COLO668 (cell line): ENCODE data around the gene RPS21.
A peak's percentile ranks its signal among the peaks of the same experiment; 100 is the strongest.
"Not testable (repeated sequence)": the region's sequence is repeated elsewhere in the genome, so short reads cannot be mapped to it uniquely, and the experiment has no call there.

Experiments used
- DNase-seq: peaks from one replicate; lab custom pipeline; 2025; ENCODE audit not compliant: unreplicated experiment; lab: John Stamatoyannopoulos, UW

Gene RPS21

DNA sequence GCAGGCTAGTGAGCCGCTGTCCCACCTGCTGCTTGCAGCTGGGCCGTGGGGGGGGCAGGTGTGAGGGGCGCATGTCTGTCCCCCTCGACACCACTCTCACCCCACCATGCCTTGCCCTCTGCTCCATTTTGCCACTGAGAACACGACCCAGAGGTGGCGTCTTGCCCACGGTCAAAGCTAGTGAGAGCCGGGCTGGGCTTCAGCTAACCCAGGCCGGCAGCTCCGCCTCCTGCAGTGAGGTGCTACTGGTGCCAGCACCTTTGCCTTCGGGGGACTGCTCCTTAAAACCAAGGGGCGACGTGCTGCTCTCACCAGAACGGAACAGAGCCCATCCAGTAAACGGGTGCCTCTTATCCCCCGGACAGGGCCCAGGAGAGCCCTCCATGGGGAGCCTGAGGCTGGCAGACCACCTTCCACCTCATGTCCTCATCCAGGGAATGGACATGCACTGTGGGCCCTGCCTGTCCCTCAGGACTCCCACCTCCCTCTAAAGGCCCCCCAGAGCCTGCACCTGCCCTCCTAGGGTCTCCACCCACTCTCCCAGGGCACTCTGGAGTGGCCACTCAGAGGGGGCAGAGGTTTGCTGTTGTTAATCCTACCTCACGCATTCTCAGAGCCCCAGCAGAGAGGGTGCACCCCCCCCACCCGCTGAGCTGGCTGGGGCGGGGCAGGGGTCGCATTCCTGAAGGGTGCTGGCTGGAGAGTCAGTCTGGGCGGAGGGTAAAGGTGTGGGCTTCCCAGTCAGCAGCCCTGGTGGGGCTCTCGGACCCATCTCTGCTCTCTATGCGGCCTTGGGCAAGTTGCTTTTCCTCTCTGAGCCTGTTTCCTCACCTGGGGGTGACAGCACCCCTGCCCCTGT, 37.6 kb downstream of the RPS21 start:
- no peak for DNase-seq

GRCh38 chr20:62425281-62426058, 38.6 kb downstream of the RPS21 start:
- DNase-seq, result no peak

GRCh38 chr20:62426059-62426348, 39.1 kb downstream of the RPS21 start:
- not testable (repeated sequence) for DNase-seq

DNA sequence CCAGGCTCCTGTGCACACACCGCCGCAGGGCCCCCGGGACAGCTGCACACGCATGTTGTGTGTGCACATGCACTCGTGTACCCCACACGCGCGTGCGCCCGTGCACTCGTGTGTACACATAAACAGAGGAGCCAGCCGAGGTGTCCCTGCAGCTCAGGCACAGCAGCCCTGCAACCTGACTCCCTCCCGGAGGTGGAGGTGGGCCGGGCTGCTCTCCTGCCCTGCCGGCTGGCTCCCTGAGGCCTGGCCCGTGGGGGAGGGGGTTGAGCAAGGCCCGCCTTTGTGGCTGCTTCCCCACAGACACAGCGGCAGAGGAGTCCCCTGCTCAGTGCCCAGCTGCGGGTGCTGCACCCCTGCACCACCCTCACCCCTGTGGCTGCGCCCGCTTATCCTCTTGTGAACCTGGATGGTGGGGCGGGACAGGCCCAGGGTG, 39.8 kb downstream of the RPS21 start:
- peak; percentile 76 for DNase-seq

GRCh38 chr20:62427172-62428001, 40.5 kb downstream of the RPS21 start, which contains the start of gene RBBP8NL:
RBBP8NL (minus strand) TSS chr20:62427539; CDS start chr20:62419647, 7,892 bp downstream.
- DNase-seq, result peak; percentile 89

GRCh38 chr20:62428002-62428372, 41.1 kb downstream of the RPS21 start:
- DNase-seq, result no peak

- no peak for DNase-seq
Measured at GRCh38 chr20:62428396-62429295, 41.7 kb downstream of the RPS21 start.

DNA sequence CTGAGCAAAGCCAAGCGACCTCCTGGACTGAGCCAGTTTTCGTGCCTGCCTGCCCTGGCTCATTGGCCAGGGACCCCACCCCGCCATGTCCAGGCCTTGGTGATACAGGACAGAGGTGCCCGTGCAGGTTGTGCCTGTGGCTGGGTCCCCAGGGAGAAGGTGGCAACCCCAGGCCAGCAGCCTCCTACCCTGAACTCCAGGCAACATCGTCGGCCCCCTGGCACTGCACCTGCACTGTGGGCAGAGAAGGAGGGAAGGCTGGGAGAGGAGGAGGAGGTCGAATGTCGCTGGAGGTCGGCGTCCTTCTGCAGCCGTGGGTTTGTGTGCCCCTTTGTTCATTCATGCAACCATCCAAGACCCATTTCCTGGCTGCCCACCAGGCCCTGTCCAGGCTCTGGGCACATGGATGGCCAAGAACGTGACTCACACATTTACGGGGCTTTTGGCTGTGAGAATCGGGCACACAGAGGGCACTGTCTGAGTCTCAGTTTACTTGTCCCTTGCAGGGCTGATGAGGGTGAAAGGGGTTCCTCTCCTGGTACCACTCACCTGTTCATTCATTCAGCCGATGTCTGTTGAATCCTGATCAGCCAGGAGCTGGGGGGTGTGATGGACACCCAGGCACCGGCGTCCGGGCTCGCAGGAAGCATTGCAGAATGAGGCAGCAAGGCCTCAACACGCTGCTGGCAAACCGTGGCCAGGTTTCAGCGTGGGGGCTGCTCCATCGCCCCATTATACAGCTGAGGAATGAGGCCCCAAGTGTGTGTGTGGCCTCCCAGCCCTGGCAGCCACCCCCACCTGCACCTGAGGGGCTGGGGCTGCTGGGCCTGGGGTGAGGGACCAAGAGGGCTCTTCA, 42.8 kb downstream of the RPS21 start:
- DNase-seq, result no peak

GRCh38 chr20:62430311-62430853, 43.5 kb downstream of the RPS21 start:
- no peak for DNase-seq

- DNase-seq, result no peak
Measured at GRCh38 chr20:62430866-62431447, 44.1 kb downstream of the RPS21 start.

GRCh38 chr20:62433658-62434497, 47.0 kb downstream of the RPS21 start:
- no peak for DNase-seq

DNA sequence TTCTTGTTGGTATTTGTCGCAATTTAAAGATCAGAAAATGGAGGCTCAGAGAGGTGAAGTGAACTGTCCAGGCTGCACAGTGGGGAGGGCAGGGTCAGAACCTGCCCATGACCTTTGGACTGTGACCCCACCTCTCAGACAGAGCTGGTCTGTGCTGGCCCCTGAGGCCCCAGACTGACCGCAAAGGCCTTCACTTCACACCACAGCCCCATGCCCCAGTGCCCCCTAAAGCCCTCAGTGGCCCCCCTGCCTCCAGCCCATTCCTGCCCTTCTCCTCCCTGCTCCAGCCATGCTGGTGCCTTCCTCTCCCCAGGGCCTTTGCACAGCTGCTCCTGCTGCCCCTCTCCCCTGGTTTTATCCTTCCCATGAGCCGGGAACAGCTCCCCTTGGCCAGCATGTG, 49.8 kb downstream of the RPS21 start:
- DNase-seq, result no peak

- no peak for DNase-seq
Measured at GRCh38 chr20:62437496-62437895, 50.6 kb downstream of the RPS21 start.

GRCh38 chr20:62437927-62438326, 51.0 kb downstream of the RPS21 start:
- DNase-seq, result peak; percentile 56
